Measurements from ENCODE around the gene GPALPP1. TPM values are rescaled to one million over a fixed set of nuclear protein-coding genes. Genes with fewer than 3 reads are reported as not detected.
"Not testable (repeated sequence)": the region's sequence is repeated elsewhere in the genome, so short reads cannot be mapped to it uniquely, and the experiment has no call there.

The GPALPP1 gene
- 15.3 TPM for total RNA-seq
- long read RNA-seq, transcript GPALPP1-203 (8 exons, 1,393 nt): major isoform, 13 of 23 reads
- long read RNA-seq, partial matches to known transcripts: 6 of 23 reads
- long read RNA-seq, other reads (novel, unspliced or antisense): 2 of 23 reads

GRCh38 chr13:44989071-44989889, at the start of gene GPALPP1, which contains the start of gene NUFIP1:
Gene GPALPP1 (plus strand): TSS chr13:44989538. CDS start chr13:44989655, 117 bp downstream.
Gene NUFIP1 (minus strand): TSS chr13:44989471. CDS start chr13:44989436, 35 bp downstream.
- DNase-seq (ENCODE audit: low spot score): peak; percentile 94

DNA sequence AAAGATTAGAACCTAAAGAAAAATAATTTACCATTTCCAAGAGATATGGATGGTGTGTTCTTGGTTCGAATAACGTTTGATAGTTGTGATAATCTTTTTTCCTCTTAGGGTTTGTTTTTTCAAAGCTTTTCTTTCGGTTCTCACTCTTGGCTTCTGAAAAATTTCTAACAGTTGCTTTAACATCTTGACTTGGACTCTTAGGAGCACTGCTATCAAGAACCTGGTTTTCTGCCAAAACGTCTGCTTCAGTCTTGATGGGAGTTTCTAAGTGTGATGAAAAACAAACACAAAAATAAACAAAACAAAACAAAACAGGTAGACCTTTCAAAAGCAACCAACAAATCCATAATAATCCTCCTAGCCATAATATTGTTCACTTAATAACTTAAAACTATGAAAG, 45.9 kb upstream of the GPALPP1 start:
- not testable (repeated sequence) for DNase-seq (ENCODE audit: low spot score)

DNA sequence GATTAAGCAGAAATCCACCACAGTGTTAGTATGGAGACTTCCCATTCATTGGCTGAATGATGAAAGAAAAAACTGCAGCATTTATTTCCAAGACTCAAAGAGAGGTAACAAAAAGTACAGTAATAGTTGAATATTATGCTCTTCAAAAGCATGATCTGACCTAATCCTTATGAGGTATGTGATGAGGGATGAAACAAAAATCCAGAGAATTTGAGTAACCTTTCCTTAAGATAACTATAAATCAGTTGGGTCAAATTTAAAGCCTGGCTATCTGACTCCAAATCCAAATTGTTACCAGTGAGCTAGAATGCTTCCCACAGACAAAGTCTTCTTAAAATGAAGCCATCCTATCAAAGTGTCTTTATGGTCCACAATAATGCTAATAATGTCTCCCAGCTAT, 38.2 kb upstream of the GPALPP1 start:
- DNase-seq (ENCODE audit: low spot score): no peak

GRCh38 chr13:44952671-44953070, 36.7 kb upstream of the GPALPP1 start:
- no peak for DNase-seq (ENCODE audit: low spot score)

GRCh38 chr13:44954224-44954623, 35.1 kb upstream of the GPALPP1 start:
- DNase-seq (ENCODE audit: low spot score): no peak

DNA sequence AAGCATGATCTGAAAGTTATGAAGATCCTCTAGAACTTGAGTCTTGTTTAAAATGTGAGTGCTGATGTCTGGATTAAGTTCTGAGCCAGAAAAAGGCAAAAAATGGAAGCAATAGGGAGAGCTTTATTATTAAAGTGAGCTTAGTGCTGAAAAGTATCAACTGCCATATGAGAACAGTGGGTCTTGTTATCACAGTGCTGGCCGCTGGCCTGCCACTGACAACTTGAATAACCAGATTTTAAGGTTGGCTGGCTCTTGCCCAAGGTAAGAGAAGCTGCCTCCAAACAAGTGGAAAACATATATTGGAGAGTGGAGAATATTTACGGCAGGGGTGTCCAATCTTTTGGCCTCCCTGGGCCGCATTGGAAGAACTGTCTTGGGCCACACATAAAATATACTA, 33.9 kb upstream of the GPALPP1 start:
- no peak for DNase-seq (ENCODE audit: low spot score)

- DNase-seq (ENCODE audit: low spot score): no peak
Measured at GRCh38 chr13:44961997-44962396, 27.3 kb upstream of the GPALPP1 start.

- DNase-seq (ENCODE audit: low spot score): no peak
Measured at GRCh38 chr13:44967704-44968433, 21.5 kb upstream of the GPALPP1 start.

DNA sequence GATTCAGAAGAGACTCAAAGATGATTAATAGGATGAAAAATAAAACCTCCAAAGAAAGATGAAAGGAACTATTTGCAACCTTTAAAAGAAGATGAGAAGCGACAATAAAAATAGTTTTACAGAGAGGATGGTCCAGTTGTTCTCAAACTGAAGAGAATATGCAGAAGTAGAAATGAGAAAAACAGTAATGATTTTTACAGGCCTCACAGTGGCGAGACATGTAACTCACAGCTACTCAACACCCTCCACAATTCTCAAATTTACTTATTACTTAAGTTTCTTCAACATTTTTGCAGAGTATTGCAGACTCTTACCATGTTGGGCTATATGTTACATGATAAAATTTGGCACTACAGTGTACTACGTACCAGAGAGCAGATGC, 20.9 kb upstream of the GPALPP1 start:
- DNase-seq (ENCODE audit: low spot score): no peak

DNA sequence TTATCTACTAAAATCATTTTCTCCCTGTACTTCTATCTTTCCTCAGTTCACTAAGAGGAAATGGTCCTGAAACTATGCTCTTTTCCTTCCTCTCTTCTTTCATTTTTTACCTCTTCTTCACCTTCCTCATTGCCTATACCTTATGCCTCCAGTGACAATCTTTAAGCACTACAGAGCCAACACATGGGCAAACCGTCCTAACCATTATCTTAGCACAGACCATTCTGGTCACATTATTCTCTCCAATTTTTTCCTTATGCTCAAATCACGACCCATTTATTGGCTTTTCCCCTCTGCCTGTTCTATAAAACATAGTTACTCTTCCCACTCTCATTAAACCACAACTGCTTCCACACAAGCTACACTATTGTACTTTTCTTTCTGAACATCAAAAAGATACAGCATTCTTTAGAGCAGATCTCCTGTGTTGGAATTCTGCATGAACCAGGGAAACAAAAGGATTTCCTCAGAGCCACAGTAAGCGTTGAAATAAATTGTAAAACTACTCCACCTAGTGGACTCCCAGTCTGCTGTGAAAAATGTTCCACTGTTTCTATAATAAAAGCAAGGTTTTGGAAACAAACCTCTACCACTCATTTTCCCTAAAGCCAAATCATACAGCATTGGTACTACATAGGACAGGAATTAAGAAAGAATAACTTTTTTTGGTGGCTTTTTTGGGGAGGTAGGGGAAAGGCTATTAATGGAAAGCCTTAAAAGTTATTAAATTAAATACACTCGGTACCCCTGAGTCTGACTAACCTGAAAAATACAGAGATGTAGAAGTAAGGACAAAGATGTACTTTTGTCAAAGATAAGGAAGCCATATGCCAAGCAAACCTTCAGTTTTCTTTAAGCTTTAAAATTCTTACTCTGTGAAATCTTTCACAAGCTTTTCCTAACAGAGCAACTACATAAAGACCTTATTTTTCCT, 19.5 kb upstream of the GPALPP1 start:
- DNase-seq (ENCODE audit: low spot score): no peak

- no peak for DNase-seq (ENCODE audit: low spot score)
Measured at GRCh38 chr13:44971656-44972595, 17.4 kb upstream of the GPALPP1 start.

GRCh38 chr13:44972956-44973581, 16.3 kb upstream of the GPALPP1 start:
- DNase-seq (ENCODE audit: low spot score): no peak

GRCh38 chr13:44974056-44974793, 15.1 kb upstream of the GPALPP1 start:
- no peak for DNase-seq (ENCODE audit: low spot score)

DNA sequence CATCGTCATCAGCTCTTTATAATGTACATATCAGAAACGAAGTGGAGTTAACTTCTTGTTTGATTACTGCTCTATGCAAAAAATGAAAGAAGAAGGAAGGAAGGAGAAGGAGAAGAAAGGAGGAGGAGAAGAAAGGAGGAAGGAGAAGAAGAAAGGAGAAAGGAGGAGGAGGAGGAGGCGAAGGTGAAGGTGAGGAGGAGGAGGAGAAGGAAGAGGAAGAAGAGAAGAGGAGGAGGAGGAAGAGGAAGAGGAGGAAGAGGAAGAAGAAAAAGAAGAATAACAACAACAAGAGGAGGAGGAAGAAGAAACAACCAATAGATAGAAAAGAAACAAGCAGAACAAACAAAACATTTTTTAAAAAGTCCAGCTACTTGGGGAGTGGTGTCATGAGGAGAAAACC, 13.1 kb upstream of the GPALPP1 start:
- no peak for DNase-seq (ENCODE audit: low spot score)

GRCh38 chr13:44976949-44977583, 12.3 kb upstream of the GPALPP1 start:
- no peak for DNase-seq (ENCODE audit: low spot score)

- DNase-seq (ENCODE audit: low spot score): no peak
Measured at GRCh38 chr13:44978328-44978727, 11.0 kb upstream of the GPALPP1 start.

- no peak for DNase-seq (ENCODE audit: low spot score)
Measured at GRCh38 chr13:44989941-44990340, 603 bp downstream of the GPALPP1 start.

DNA sequence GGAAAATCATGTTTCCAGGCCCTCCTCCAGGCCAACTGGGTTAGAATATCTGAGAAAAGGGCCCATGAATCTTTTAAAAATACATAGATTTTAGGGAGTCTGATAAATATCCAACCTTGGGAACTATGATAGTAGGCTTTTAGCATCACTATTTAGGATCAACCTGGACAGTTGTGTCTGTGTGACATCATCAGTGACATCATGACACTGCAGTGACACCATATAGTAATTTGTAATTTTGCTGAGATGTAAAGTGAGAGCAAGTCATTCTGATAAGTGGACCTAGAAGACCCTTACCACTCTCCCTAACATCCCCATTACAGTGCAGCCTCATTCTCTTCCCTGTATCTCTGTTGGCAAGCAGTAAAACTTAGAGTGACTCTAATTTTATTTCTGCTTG, 14.1 kb downstream of the GPALPP1 start:
- DNase-seq (ENCODE audit: low spot score): no peak
